HFF-Myc (cell line): Measurements from ENCODE around the gene NELFCD.
"Not testable (repeated sequence)": the region's sequence is repeated elsewhere in the genome, so short reads cannot be mapped to it uniquely, and the experiment has no call there.

Source experiments
- DNase-seq: peaks from one replicate; pipeline ENCODE4 v3.0.0-alpha.2; 2011; ENCODE audit warnings: low read depth; ENCODE audit errors: extremely low read depth
- H3K4me3 ChIP-seq: replicated peaks from 2 replicates; pipeline ENCODE4 v1.5.1; 2011; ENCODE audit warnings: low read depth, mild to moderate bottlenecking, control low read depth, low read length
- TF ChIP-seq, protein P1 (sequence below): IDR thresholded peaks from 2 replicates; pipeline ENCODE4 v1.5.1; 2012; ENCODE audit warnings: mild to moderate bottlenecking, low read depth, low read length, control low read depth; ENCODE audit errors: missing control alignments

The NELFCD gene

DNA sequence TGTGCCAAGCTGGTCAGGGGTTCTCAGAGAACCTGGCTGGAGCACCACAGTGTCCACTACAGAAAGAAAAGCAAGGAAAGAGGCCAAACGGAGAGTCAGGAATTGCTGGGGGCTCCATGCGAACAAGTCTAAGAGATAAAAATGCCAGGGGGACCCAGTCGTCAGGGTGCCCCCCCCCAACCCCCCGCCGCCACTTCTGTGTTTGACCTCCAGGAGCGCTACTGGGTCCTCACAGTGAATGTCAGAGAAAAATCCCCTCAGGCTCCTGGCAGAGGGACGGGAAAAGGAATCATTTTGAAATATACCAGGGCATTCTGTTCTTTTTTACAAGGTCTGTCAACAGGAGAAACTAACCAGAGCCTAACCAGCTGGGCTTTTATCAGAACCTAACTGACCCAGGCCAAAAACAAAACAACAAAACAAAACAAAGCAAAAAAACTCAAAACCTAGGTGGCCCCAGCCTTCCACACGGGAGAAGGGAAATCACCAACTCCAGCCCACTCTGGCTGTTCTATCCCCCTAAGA, 17.9 kb upstream of the NELFCD start:
- DNase-seq = no peak
- H3K4me3 ChIP-seq = no peak overlapping the region
- TF ChIP-seq, protein P1, sequence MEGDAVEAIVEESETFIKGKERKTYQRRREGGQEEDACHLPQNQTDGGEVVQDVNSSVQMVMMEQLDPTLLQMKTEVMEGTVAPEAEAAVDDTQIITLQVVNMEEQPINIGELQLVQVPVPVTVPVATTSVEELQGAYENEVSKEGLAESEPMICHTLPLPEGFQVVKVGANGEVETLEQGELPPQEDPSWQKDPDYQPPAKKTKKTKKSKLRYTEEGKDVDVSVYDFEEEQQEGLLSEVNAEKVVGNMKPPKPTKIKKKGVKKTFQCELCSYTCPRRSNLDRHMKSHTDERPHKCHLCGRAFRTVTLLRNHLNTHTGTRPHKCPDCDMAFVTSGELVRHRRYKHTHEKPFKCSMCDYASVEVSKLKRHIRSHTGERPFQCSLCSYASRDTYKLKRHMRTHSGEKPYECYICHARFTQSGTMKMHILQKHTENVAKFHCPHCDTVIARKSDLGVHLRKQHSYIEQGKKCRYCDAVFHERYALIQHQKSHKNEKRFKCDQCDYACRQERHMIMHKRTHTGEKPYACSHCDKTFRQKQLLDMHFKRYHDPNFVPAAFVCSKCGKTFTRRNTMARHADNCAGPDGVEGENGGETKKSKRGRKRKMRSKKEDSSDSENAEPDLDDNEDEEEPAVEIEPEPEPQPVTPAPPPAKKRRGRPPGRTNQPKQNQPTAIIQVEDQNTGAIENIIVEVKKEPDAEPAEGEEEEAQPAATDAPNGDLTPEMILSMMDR = no peak

DNA sequence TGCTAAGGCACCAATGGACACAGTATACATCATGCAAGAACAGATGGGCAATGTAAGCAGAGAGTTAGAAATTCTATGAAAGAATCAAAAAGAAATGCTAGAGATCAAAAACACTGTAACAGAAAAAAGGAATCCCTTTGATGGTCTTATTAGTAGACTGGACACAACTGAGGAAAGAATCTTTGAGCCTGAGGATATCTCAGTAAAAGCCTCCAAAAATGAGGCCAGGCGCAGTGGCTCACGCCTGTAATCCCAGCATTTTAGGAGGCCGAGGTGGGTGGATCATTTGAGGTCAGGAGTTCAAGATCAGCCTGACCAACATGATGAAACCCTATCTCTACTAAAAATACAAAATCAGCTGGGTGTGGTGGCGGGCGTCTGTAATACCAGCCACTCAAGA, 17.1 kb upstream of the NELFCD start:
- DNase-seq, H3K4me3 ChIP-seq: not testable (repeated sequence)

DNA sequence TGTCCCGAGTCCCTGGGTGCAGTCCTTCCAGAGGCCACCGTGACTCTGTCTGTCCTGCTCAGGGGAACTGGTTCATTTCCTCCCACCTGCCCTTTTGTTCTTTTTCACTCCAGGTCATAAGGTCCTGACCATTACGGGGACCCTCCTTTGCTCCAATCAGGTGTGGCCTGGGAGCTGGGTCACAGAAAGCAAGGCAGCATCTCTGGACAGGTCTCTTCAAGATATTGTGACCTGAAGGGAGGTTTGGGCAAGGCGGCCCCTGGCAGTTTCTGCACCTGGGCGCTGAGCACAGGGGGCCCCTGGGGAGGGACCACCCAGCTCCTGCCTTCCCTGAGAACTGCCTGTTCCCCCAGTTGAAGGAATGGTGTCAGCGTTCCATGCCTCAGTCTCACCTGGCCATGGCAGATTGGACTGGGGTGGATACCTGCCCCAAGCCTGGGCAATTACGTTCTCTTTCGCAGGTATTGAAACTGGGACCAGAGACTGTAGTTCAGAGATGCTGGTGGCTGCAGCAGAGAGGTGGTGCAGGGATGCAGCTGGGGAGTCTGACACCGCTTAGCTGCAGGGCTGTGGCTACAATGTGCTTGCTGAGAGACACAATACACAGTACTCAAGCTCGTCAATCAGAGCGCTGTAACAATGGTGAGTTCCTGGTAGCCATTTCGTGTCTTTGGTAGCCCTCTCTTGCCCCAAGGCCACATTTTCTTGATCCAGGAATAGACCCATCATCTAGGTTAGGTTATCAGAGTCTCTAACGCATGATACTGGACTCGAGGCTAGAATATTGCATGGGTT, 15.6 kb upstream of the NELFCD start:
- no peak overlapping the region for H3K4me3 ChIP-seq
- DNase-seq = no peak
- TF ChIP-seq, protein P1 = no peak

DNA sequence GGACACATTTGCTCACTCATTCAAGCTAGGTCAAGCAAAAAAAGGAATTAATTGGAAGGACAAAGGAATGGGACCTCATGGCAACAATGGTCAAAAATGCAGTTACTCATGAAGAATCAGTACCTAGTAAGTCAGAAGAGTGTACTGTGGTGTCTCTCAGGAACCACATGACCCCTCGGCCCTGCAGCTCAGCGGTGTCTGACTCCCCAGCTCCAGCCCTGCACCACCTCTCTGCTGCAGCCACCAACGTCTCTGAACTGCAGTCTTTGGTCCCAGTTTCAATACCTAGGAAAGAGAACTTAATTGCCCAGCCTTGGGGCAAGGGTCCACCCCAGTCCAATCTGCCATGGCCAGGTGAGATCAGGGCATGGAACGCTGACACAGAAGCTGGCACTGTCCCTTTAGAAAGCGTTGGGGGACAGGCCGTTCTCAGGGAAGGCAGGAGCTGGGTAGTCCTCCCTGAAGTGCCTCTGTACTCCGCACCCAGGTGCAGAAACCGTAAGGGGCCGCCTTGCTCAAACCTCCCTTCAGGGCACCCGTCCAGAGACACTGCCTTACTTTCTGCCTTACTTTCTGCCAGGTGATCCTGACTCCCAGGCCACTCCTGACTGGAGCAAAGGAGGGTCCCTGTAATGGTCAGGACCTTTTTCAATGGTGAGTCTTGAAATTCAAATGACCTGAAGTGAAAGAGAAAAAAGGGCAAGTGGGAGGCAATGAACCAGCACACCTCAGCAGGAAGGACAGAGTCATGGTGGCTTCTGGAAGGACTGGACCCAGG, 13.2 kb upstream of the NELFCD start:
- TF ChIP-seq, protein P1 = no peak
- H3K4me3 ChIP-seq = no peak overlapping the region
- DNase-seq = no peak

DNA sequence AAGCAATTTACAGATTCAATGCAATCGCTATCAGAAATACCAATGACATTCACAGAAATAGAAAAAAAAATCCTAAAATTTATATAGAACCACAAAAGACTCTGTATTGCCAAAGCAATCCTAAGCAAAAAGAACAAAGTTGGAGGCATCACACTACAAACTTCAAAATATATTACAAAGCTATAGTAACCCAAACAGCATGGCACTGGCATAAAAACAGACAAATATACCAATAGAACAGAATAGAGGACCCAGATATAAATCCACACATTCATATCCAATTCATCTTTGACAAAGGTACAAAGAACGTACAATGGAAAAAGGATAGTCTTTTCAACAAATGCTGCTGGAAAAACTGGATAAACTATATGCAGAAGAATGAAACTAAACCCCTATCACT, 11.6 kb upstream of the NELFCD start:
- no peak for DNase-seq
- H3K4me3 ChIP-seq = no peak overlapping the region
- TF ChIP-seq, protein P1 = no peak

DNA sequence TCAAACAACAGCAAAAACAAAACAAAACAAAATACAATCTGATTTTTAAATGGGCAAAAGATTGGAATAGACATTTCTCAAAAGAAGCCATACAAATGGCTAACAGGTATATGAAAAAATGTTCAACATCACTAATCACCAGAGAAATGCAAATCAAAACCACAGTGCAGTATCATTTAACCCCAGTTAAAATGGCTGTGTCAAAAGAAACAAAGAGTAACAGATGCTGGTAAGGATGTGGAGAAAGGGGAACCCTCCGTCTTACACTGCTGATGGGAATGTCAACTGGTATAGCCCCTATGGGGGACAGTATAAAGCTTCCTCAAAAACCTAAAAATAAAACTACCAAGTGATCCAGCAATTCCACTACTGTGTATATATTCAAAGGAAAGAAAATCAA, 10.9 kb upstream of the NELFCD start:
- TF ChIP-seq, protein P1 = no peak
- no peak for DNase-seq
- H3K4me3 ChIP-seq = no peak overlapping the region

DNA sequence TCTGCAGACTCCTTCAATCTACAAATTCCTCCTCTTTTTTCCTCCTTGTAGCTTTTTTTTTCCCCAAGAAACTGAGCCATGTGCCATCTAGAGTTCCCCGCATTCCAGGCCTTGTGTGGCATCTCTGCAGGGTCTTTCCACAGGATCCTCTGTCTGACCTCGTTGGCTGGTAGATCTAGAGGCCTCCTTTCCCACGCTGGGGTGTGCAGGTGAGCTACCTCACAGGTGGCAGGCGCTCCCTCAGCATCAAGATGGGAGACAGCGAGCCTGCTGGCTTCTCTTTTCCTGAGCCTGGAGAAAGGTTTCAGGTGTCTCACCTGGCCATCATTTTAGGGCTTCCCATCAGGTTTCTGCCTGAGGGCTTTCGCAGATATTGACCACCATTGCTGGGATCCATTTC, 9.6 kb upstream of the NELFCD start:
- DNase-seq = no peak
- TF ChIP-seq, protein P1 = no peak
- H3K4me3 ChIP-seq = no peak overlapping the region
